Activated CD8-positive, alpha-beta memory T cell treated with anti-CD3 and anti-CD28 coated beads, Interleukin-2, amount 50 U/mL, for 48 hours (primary cell): ENCODE data around the gene GUCY1A2.
"Not testable (repeated sequence)": the region's sequence is repeated elsewhere in the genome, so short reads cannot be mapped to it uniquely, and the experiment has no call there.

Experiments used
- DNase-seq: peaks from one replicate; pipeline ENCODE4 v3.0.0-alpha.2; 2020

GUCY1A2 gene

GRCh38 chr11:106828576-106828975 lies 189.7 kb downstream of the GUCY1A2 start:
- no peak for DNase-seq

- DNase-seq, result no peak
Observed at GRCh38 chr11:106827687-106828086, 190.6 kb downstream of the GUCY1A2 start.

- DNase-seq, result not testable (repeated sequence)
Observed at GRCh38 chr11:106826558-106826957, 191.7 kb downstream of the GUCY1A2 start.

- DNase-seq, result no peak
Observed at GRCh38 chr11:106821826-106822225, 196.4 kb downstream of the GUCY1A2 start.

- DNase-seq, result no peak
Observed at GRCh38 chr11:106821291-106821690, 197.0 kb downstream of the GUCY1A2 start.

GRCh38 chr11:106818443-106818842 lies 199.8 kb downstream of the GUCY1A2 start:
- no peak for DNase-seq

- no peak for DNase-seq
Observed at GRCh38 chr11:106815209-106815608, 203.1 kb downstream of the GUCY1A2 start.

- DNase-seq, result no peak
Observed at GRCh38 chr11:106813806-106814205, 204.5 kb downstream of the GUCY1A2 start.

GRCh38 chr11:106794058-106794457 lies 224.2 kb downstream of the GUCY1A2 start:
- DNase-seq, result no peak

- DNase-seq, result no peak
Observed at GRCh38 chr11:106789406-106789805, 228.9 kb downstream of the GUCY1A2 start.

GRCh38 chr11:106787454-106787853 lies 230.8 kb downstream of the GUCY1A2 start:
- DNase-seq, result no peak

GRCh38 chr11:106785913-106786650 lies 232.2 kb downstream of the GUCY1A2 start:
- no peak for DNase-seq

- not testable (repeated sequence) for DNase-seq
Observed at GRCh38 chr11:106777302-106777701, 241.0 kb downstream of the GUCY1A2 start.

- no peak for DNase-seq
Observed at GRCh38 chr11:106770489-106771085, 247.7 kb downstream of the GUCY1A2 start.

- no peak for DNase-seq
Observed at GRCh38 chr11:106765469-106766258, 252.6 kb downstream of the GUCY1A2 start.

- DNase-seq, result no peak
Observed at GRCh38 chr11:106763501-106763900, 254.8 kb downstream of the GUCY1A2 start.

GRCh38 chr11:106761745-106762144 lies 256.5 kb downstream of the GUCY1A2 start:
- no peak for DNase-seq

GRCh38 chr11:106761240-106761639 lies 257.0 kb downstream of the GUCY1A2 start:
- no peak for DNase-seq

GRCh38 chr11:106748059-106748458 lies 270.2 kb downstream of the GUCY1A2 start:
- no peak for DNase-seq

GRCh38 chr11:106745941-106746340 lies 272.3 kb downstream of the GUCY1A2 start:
- DNase-seq, result no peak

- DNase-seq, result no peak
Observed at GRCh38 chr11:106733635-106734034, 284.6 kb downstream of the GUCY1A2 start.

- no peak for DNase-seq
Observed at GRCh38 chr11:106728859-106729258, 289.4 kb downstream of the GUCY1A2 start.

- no peak for DNase-seq
Observed at GRCh38 chr11:106728379-106728778, 289.9 kb downstream of the GUCY1A2 start.

GRCh38 chr11:106727256-106727655 lies 291.0 kb downstream of the GUCY1A2 start:
- DNase-seq, result no peak
